Heart right ventricle (tissue), 16 donors: ENCODE measurements around the gene ZNF8. TPM values are rescaled to one million over a fixed set of nuclear protein-coding genes. Genes with fewer than 3 reads are reported as not detected.

Experiments
- ATAC-seq, 8 donors: fragments of 200-7000 bp; cut with Tn5 transposase; one replicate each; pipeline ENCODE4 v1.9.1; 2020; ENCODE audit warnings: mild to moderate bottlenecking in 8 of 8, moderate library complexity in 8 of 8, moderate number of reproducible peaks in 1 of 8
- DNase-seq, 2 donors: peaks; one replicate each; pipeline ENCODE4 v3.0.0-alpha.2; 2020
- H3K27ac ChIP-seq, 10 donors: fragments of 200-600 bp; sonication (generic) in 2 of 10; one replicate each; pipeline versions ENCODE4 v1.5.0 to v1.8.0; 2020 to 2022; ENCODE audit warnings: mild to moderate bottlenecking in 3 of 10
- H3K27me3 ChIP-seq, 7 donors: fragments of 200-600 bp; one replicate each; pipeline ENCODE4 v1.8.0; 2021 to 2022; ENCODE audit warnings: mild to moderate bottlenecking in 2 of 7
- H3K36me3 ChIP-seq, 9 donors: fragments of 200-600 bp; sonication (generic) in 1 of 9; one replicate each; pipeline versions ENCODE4 v1.5.0 to v1.8.0; 2020 to 2022; ENCODE audit warnings: mild to moderate bottlenecking in 2 of 9
- H3K4me1 ChIP-seq, 9 donors: fragments of 200-600 bp; sonication (generic) in 1 of 9; one replicate each; pipeline versions ENCODE4 v1.5.0 to v1.8.0; 2020 to 2022; ENCODE audit warnings: mild to moderate bottlenecking in 4 of 9
- H3K4me3 ChIP-seq, 10 donors: fragments of 200-600 bp; sonication (generic) in 2 of 10; one replicate each; pipeline versions ENCODE4 v1.5.0 to v1.8.0; 2020 to 2022; ENCODE audit warnings: mild to moderate bottlenecking in 7 of 10, moderate library complexity in 2 of 10
- H3K9me3 ChIP-seq, 11 donors: fragments of 200-600 bp in 10 of 11; sonication (generic) in 2 of 11; one replicate each; pipeline versions ENCODE4 v1.5.0 to v1.8.0; 2013 to 2022; ENCODE audit warnings: mild to moderate bottlenecking in 2 of 11, control low read depth in 1 of 11, moderate library complexity in 1 of 11
- WGBS, 2 donors: extraction: QIAGEN DNeasy Blood & Tissue Kit; methylation state at CpG; one replicate each; pipeline ENCODE4 v1.1.7; 2013; ENCODE audit warnings: inconsistent platforms in 1 of 2; 5-methylcytosine and 5-hydroxymethylcytosine counted together
- intact Hi-C, 10 donors: fragments of 100-400 bp; cut with DNase I; formaldehyde crosslinking; loops; one replicate each; pipeline versions ENCODE4 v1.11.1 to v1.14.2; 2022
- polyA plus RNA-seq, 2 donors: library from polyadenylated mRNA; stranded (reverse); fragments of 200-250 nt; gene quantifications; one replicate each; pipeline ENCODE4 v1.2.3, GENCODE V29; 2013
- total RNA-seq, 10 donors: library from RNA; stranded (reverse); fragmentation: NEBNext Ultra II Directional in 3 of 10; extraction: Animal tissue kit (Norgen Biotek cat#: 25700) in 3 of 10; gene quantifications; one replicate each; pipeline versions ENCODE4 v1.2.1 to v1.2.4, GENCODE V29; 2021 to 2023
- TF ChIP-seq, protein P1 (sequence below), 9 donors: fragments of 200-600 bp; sonication (generic) in 2 of 9; IDR thresholded peaks; one replicate each; pipeline versions ENCODE4 v1.5.0 to v1.8.0; 2021 to 2022; ENCODE audit warnings: antibody characterized with exemption in 9 of 9, mild to moderate bottlenecking in 5 of 9, moderate library complexity in 1 of 9
- donor health status: Arrhythmogenic right ventricular cardiomyopathy.
- donor health status: ischemic (EF 13 %, LVEDD 7.1; RV severe dilation, severe dysfunction).
- donor health status: healthy with polysubstance abuse.
- donor health status: DM: no; HTN: yes; CAD: no.
- donor health status: DM: no; HTN: no; CAD: no.
- donor health status: ischemic (EF 25% LVEDD 6.9; RV normal size, moderate dysfunction).
- donor health status: ischemic (EF 25% LVEDD 5.7; RV mildly dilated, moderate dysfunction).
- donor health status: healthy.
- donor health status: DM: yes; HTN: yes; CAD: no.
- donor health status: Ischemic cardiomyopathy.
- donor health status: ischemic (EF 35%, LVEDD 5.7; RV mildly dilated, moderate dysfunction).
- donor health status: nonischemic (EF 11% LVEDD 7.7; RV severe dilation, severe dysfunction).
- donor health status: DM: yes; HTN: yes; CAD: no.
- donor health status: PGD.
- donor health status: ischemic (EF 29% LVEDD 5.4; RV normal size, mild dysfunction).
- donor health status: nonischemic (EF 23%, LVEDD 6.1; RV moderate dilation, normal function).

The ZNF8 gene
- total and polyA plus RNA-seq, 12 donors, result 1.4 to 6.2 (median 5.3) TPM

DNA sequence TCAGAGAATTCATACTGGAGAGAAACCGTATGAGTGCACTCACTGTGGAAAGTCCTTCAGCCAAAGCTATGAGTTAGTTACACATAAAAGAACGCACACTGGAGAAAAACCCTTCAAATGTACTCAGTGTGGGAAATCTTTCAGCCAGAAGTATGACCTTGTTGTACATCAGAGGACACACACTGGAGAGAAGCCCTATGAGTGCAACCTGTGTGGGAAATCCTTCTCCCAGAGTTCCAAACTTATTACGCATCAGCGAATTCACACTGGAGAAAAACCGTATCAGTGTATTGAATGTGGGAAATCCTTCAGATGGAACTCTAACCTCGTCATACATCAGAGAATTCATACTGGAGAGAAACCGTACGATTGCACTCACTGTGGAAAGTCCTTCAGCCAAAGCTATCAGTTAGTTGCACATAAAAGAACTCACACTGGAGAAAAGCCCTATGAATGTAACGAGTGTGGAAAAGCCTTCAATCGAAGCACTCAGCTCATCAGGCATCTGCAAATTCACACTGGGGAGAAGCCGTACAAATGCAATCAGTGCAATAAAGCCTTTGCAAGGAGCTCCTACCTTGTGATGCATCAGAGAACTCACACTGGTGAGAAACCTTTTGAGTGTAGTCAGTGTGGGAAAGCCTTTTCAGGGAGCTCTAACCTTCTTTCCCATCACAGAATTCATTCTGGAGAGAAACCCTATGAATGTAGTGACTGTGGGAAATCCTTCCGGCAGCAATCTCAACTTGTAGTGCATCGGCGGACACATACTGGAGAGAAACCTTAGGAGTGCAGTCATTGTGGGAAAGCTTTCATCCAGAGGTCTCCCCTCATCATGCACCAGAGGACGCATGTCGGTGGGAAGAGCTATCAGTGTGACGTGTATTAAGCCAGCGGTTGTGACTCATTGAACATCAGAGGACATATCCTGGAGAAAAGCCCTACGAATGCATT, 16.5 kb upstream of the ZNF8 start:
- Histone ChIP-seq H3K4me3 (no peak overlapping the region), H3K27me3 (no peaks in the 10 kb centered on the region), H3K36me3 (peaks cover 28 to 100% (median 93%) of the 10 kb centered on the region in 9 donors), H3K9me3 (peaks cover 51 to 100% (median 100%) of the 10 kb centered on the region in 11 donors), H3K27ac (no peak overlapping the region), H3K4me1 (no peaks in the 10 kb centered on the region)
- WGBS, 2 donors, result 98 to 99% methylated on average over 19 of the region's 19 CpGs
- no peak for DNase-seq
- TF ChIP-seq, protein P1, sequence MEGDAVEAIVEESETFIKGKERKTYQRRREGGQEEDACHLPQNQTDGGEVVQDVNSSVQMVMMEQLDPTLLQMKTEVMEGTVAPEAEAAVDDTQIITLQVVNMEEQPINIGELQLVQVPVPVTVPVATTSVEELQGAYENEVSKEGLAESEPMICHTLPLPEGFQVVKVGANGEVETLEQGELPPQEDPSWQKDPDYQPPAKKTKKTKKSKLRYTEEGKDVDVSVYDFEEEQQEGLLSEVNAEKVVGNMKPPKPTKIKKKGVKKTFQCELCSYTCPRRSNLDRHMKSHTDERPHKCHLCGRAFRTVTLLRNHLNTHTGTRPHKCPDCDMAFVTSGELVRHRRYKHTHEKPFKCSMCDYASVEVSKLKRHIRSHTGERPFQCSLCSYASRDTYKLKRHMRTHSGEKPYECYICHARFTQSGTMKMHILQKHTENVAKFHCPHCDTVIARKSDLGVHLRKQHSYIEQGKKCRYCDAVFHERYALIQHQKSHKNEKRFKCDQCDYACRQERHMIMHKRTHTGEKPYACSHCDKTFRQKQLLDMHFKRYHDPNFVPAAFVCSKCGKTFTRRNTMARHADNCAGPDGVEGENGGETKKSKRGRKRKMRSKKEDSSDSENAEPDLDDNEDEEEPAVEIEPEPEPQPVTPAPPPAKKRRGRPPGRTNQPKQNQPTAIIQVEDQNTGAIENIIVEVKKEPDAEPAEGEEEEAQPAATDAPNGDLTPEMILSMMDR (IDR thresholded peaks at IDR 0.05), result no peak
- no peak for ATAC-seq
- intact Hi-C loops, result loop anchor here in 6 of 10 donors (5.0 to 10.0 kb wide), 3 partner anchors 57 to 277 kb away; no protein-coding TSS in a partner anchor

DNA sequence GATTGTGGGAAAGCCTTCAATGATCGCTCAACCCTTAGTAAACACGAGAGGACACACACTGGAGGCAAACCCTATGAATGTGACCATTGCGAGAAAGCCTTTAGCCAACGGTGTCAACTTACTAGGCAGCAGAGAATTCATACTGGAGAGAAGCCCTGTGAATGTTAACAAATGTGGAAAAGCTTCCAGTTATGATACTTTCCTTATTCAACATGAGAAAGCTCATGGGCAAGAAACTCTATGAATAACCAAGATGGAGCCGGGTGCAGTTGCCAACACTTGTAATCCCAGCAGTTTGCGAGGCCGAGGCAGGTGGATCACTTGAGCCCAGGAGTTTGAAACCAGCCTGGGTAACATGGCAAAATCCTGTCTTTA, 15.8 kb upstream of the ZNF8 start:
- TF ChIP-seq, protein P1 (IDR thresholded peaks at IDR 0.05), result no peak
- H3K9me3 ChIP-seq, result peaks cover 50 to 100% (median 100%) of the 10 kb centered on the region in 11 donors
- intact Hi-C loops, result loop anchor here in 6 of 10 donors (5.0 to 10.0 kb wide), 3 partner anchors 58 to 278 kb away; no protein-coding TSS in a partner anchor
- H3K27ac ChIP-seq, result no peak overlapping the region
- ATAC-seq (no peak), DNase-seq (no peak)
- WGBS, 2 donors, result 99 to 100% methylated on average over 7 of the region's 7 CpGs
- no peaks in the 10 kb centered on the region for H3K27me3 ChIP-seq
- no peak overlapping the region for H3K4me3 ChIP-seq
- H3K36me3 ChIP-seq, result peaks cover 28 to 100% (median 87%) of the 10 kb centered on the region in 9 donors
- H3K4me1 ChIP-seq, result no peaks in the 10 kb centered on the region

DNA sequence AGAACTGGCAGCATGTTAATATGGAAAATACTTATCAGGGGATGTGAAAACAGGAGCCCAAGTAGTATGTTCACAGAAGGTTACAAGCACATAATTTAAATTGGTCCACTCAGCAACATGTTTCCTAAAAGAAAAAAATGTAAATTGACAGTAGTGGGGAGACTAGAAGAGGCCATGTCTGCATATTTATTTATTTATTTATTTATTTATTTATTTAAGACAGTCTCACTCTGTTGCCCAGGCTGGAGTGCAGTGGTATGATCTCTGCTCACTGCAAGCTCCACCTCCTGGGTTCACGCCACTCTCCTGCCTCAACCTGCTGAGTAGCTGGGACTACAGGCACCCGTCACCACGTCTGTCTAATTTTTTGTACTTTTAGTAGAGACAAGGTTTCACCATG, 13.7 kb upstream of the ZNF8 start:
- WGBS, 2 donors, result 99 to 100% methylated on average over 3 of the region's 3 CpGs
- intact Hi-C loops, result loop anchor here in 4 of 10 donors (10.0 kb wide), 2 partner anchors 60 to 280 kb away; no protein-coding TSS in a partner anchor
- H3K36me3 ChIP-seq, result peaks cover 17 to 99% (median 68%) of the 10 kb centered on the region in 9 donors
- H3K27ac ChIP-seq, result no peak overlapping the region
- H3K27me3 ChIP-seq, result no peaks in the 10 kb centered on the region
- TF ChIP-seq, protein P1 (IDR thresholded peaks at IDR 0.05), result no peak
- H3K4me1 ChIP-seq, result no peaks in the 10 kb centered on the region
- H3K4me3 ChIP-seq, result no peak overlapping the region
- no peak for DNase-seq
- H3K9me3 ChIP-seq, result peaks cover 49 to 100% (median 100%) of the 10 kb centered on the region in 11 donors
- no peak for ATAC-seq

DNA sequence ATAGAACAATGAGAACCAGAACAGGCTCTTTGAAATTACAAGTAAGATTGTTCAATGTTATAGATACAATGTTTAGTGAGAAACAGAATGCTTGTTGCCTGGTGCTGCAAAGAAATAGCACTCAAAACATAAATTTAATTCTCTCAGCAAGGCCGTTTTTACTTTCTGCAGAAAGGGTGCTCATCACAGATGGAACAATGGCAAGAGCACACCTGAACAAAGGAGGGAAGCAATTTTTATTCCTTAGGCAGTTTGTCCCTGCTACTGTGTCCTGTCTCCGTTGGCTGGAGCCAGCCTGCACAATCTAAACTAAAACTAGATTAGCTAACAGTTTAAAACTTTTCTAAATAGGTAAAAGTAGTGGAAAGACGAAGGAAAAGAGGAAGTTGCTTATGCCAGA, 10.4 kb upstream of the ZNF8 start:
- no peak overlapping the region for H3K4me3 ChIP-seq
- no peak overlapping the region for H3K27ac ChIP-seq
- 95 to 98% methylated on average over 3 of the region's 3 CpGs for WGBS, 2 donors
- H3K27me3 ChIP-seq, result no peaks in the 10 kb centered on the region
- ATAC-seq (no peak), DNase-seq (no peak)
- intact Hi-C loops, result loop anchor here in 4 of 10 donors (10.0 kb wide), 2 partner anchors 64 to 284 kb away; no protein-coding TSS in a partner anchor
- H3K36me3 ChIP-seq, result peaks cover 0 to 99% (median 63%) of the 10 kb centered on the region in 9 donors
- peaks cover 18 to 100% (median 100%) of the 10 kb centered on the region in 11 donors for H3K9me3 ChIP-seq
- TF ChIP-seq, protein P1 (IDR thresholded peaks at IDR 0.05), result no peak
- no peaks in the 10 kb centered on the region for H3K4me1 ChIP-seq
